ENCODE measurements around the gene C1QTNF3. TPM values are rescaled to one million over a fixed set of nuclear protein-coding genes. Genes with fewer than 3 reads are reported as not detected.

Gene C1QTNF3
- total and polyA plus RNA-seq, 3 experiments from 2014 or later, result 0.39 to 1.4 (median 1.4) TPM

Other genes with a start within 250 kb of the C1QTNF3 start
- gene ADAMTS12, start 151.2 kb downstream of the C1QTNF3 start, total RNA-seq, result not detected
- not detected for gene ADAMTS12, start 151.2 kb downstream of the C1QTNF3 start, polyA plus RNA-seq
- gene RXFP3, start 106.8 kb downstream of the C1QTNF3 start, total RNA-seq, result not detected
- not detected for gene RXFP3, start 106.8 kb downstream of the C1QTNF3 start, polyA plus RNA-seq
- not detected for gene SLC45A2, start 58.5 kb downstream of the C1QTNF3 start, total RNA-seq
- gene SLC45A2, start 58.5 kb downstream of the C1QTNF3 start, polyA plus RNA-seq, result not detected
- gene AMACR, start 35.2 kb downstream of the C1QTNF3 start, total RNA-seq, result 10 to 100 TPM; 11.3 to 12.8 TPM
- 7.1 TPM for gene AMACR, start 35.2 kb downstream of the C1QTNF3 start, polyA plus RNA-seq

All from CD8-positive, alpha-beta memory T cell (primary cell).